RWPE1 (cell line): ENCODE measurements around the gene MAL.

ENCODE experiments used
- CTCF ChIA-PET: fragments of 350-600 bp; sonication (Branson Sonifier 250); formaldehyde crosslinking; extraction: SDS; loops from one replicate; lab custom pipeline; 2021; lab: Yijun Ruan, JAX
- POLR2A ChIA-PET: fragments of 400-600 bp; formaldehyde crosslinking; extraction: SDS; loops from one replicate; lab custom pipeline; 2020; ENCODE audit warnings: antibody characterized with exemption; ENCODE audit not compliant: low non-redundant PET; lab: Yijun Ruan, JAX
- DNase-seq: peaks from one replicate; pipeline ENCODE4 v3.0.0; 2012; ENCODE audit warnings: low spot score
- H3K27ac ChIP-seq: fragments of 450-650 bp; 2 replicates; pipeline ENCODE4 v1.5.1; 2017
- TF ChIP-seq, protein P1 (sequence below): fragments of 450-650 bp; conservative IDR thresholded peaks from 2 replicates; pipeline ENCODE4 v1.5.1; 2017; ENCODE audit warnings: low read depth, mild to moderate bottlenecking

The MAL gene

DNA sequence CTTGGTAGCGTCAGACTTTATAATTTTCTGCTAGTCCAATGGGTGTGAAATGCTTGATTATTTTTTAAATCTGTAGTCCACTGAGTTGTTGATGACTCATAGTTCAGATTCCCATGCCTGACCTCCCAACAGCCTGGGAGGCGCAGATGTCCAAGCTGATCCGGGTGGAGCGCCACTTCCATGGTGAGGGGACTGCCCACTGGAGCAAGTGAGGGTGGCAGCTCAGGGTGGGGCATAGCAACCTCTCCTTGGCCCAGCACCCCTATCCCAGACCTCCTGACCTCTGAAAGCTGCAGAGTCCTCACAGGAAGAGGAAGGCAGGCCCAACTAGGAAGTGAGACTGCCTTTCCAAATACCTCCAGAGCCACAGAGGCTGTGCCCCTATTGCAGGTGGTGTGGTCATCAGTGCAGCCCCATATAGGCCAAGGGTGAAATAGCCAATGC lies 4.4 kb downstream of the MAL start:
- CTCF ChIA-PET, result interaction anchor here (0.6 to 0.9 kb wide), 2 partner anchors 13 to 72 kb away, joined by 3 read pairs; no protein-coding TSS in a partner anchor
- H3K27ac ChIP-seq, result no peak overlapping the region
- POLR2A ChIA-PET, result no interaction called here
- DNase-seq, result no peak
- TF ChIP-seq, protein P1, sequence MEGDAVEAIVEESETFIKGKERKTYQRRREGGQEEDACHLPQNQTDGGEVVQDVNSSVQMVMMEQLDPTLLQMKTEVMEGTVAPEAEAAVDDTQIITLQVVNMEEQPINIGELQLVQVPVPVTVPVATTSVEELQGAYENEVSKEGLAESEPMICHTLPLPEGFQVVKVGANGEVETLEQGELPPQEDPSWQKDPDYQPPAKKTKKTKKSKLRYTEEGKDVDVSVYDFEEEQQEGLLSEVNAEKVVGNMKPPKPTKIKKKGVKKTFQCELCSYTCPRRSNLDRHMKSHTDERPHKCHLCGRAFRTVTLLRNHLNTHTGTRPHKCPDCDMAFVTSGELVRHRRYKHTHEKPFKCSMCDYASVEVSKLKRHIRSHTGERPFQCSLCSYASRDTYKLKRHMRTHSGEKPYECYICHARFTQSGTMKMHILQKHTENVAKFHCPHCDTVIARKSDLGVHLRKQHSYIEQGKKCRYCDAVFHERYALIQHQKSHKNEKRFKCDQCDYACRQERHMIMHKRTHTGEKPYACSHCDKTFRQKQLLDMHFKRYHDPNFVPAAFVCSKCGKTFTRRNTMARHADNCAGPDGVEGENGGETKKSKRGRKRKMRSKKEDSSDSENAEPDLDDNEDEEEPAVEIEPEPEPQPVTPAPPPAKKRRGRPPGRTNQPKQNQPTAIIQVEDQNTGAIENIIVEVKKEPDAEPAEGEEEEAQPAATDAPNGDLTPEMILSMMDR, result no peak

- no peak for DNase-seq
- ChIA-PET CTCF (no interaction called here), POLR2A (no interaction called here)
- TF ChIP-seq, protein P1, result no peak
- H3K27ac ChIP-seq, result no peak overlapping the region
Measured at GRCh38 chr2:95030496-95030895, 5.0 kb downstream of the MAL start.

GRCh38 chr2:95031076-95031725 lies 5.7 kb downstream of the MAL start:
- TF ChIP-seq, protein P1, result no peak
- ChIA-PET POLR2A (no interaction called here), CTCF (no interaction called here)
- H3K27ac ChIP-seq, result no peak overlapping the region
- no peak for DNase-seq

DNA sequence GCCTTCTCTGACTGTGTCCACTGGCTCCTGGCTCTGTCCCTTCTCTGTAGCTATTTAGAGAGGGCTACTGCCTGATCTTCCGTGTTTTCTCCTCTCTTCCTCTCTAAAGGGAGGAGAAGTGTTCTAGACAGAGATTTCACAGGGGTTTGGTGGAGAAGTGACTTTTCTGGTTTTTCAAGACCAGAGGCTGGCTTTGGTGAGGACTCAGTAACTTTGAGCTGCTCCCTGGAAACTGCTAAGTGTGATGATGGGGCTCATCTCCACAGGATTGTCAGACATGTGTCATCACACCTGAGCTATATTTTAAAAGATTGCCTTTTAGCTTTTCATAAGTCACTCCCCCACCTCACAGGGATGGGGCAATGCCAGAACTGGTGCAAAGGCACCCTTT lies 6.2 kb downstream of the MAL start:
- H3K27ac ChIP-seq, result no peak overlapping the region
- DNase-seq, result no peak
- CTCF ChIA-PET, result interaction anchor here (1.6 kb wide), 1 partner anchor 9 kb away, joined by 4 read pairs; no protein-coding TSS in a partner anchor
- POLR2A ChIA-PET, result no interaction called here
- TF ChIP-seq, protein P1, result no peak

- TF ChIP-seq, protein P1, result no peak
- DNase-seq, result no peak
- POLR2A ChIA-PET, result no interaction called here
- no peak overlapping the region for H3K27ac ChIP-seq
- CTCF ChIA-PET, result interaction anchor here (1.6 kb wide), 1 partner anchor 9 kb away, joined by 4 read pairs; no protein-coding TSS in a partner anchor
Measured at GRCh38 chr2:95032341-95032740, 6.8 kb downstream of the MAL start.

GRCh38 chr2:95032868-95033603 lies 7.5 kb downstream of the MAL start:
- no peak for DNase-seq
- H3K27ac ChIP-seq, result no peak overlapping the region
- ChIA-PET CTCF (interaction anchor here (1.3 to 1.6 kb wide), 2 partner anchors 10 to 20 kb away, joined by 3 to 4 read pairs; no protein-coding TSS in a partner anchor), POLR2A (no interaction called here)
- TF ChIP-seq, protein P1, result no peak
